Osteoblast (primary cell): Measurements from ENCODE around the gene KRT15. TPM values are rescaled to one million over a fixed set of nuclear protein-coding genes. Genes with fewer than 3 reads are reported as not detected.
A peak's percentile ranks its signal among the peaks of the same experiment; 100 is the strongest.

Experiments used
- DNase-seq: peaks from one replicate; pipeline ENCODE4 v3.0.0; 2011; ENCODE audit warnings: low spot score, mixed read lengths; ENCODE audit not compliant: insufficient read length; ENCODE audit errors: missing footprints
- H2AFZ ChIP-seq: 2 replicates; pipeline ENCODE4 v1.6.0; 2011; ENCODE audit warnings: mild to moderate bottlenecking, low read length
- H3K27ac ChIP-seq: 2 replicates; pipeline ENCODE4 v1.5.1; 2011; ENCODE audit warnings: mild to moderate bottlenecking, low read depth, low read length, moderate library complexity
- H3K27me3 ChIP-seq: 2 replicates; pipeline ENCODE4 v1.6.0; 2012; ENCODE audit warnings: mild to moderate bottlenecking, control low read depth, inconsistent platforms, low read length, moderate library complexity; ENCODE audit not compliant: insufficient read depth
- H3K36me3 ChIP-seq: 2 replicates; pipeline ENCODE4 v1.5.1; 2011; ENCODE audit warnings: mild to moderate bottlenecking, low read length, control low read depth, moderate library complexity; ENCODE audit not compliant: insufficient read depth
- H3K4me1 ChIP-seq: 2 replicates; pipeline ENCODE4 v1.5.1; 2011; ENCODE audit warnings: mild to moderate bottlenecking, low read length, control low read depth, moderate library complexity; ENCODE audit not compliant: insufficient read depth
- H3K4me2 ChIP-seq: 2 replicates; pipeline ENCODE4 v1.6.0; 2011; ENCODE audit warnings: mild to moderate bottlenecking, low read length; ENCODE audit not compliant: insufficient read depth
- H3K4me3 ChIP-seq: fragments of 200-600 bp; sonication (generic); 3 replicates; pipeline ENCODE4 v1.5.1; 2012; ENCODE audit warnings: mild to moderate bottlenecking, low read length, inconsistent platforms; ENCODE audit not compliant: insufficient read depth
- H3K79me2 ChIP-seq: 2 replicates; pipeline ENCODE4 v1.6.0; 2012; ENCODE audit warnings: mild to moderate bottlenecking, low read length, control low read depth, inconsistent platforms; ENCODE audit not compliant: insufficient read depth
- H3K9me3 ChIP-seq: 2 replicates; pipeline ENCODE4 v1.5.1; 2011; ENCODE audit warnings: low read depth, low read length, control low read depth
- H4K20me1 ChIP-seq: 2 replicates; pipeline ENCODE4 v1.6.0; 2012; ENCODE audit warnings: mild to moderate bottlenecking, low read length, control low read depth; ENCODE audit not compliant: insufficient read depth
- CTCF ChIP-seq: IDR thresholded peaks from 2 replicates; pipeline ENCODE4 v1.5.1; 2011; ENCODE audit warnings: mild to moderate bottlenecking, low read depth, low read length, moderate library complexity; ENCODE audit errors: extremely low read depth
- total RNA-seq: library from RNA; depleted of rRNA; stranded (reverse); fragments of >200 nt; gene quantifications from 2 replicates; pipeline ENCODE4 v1.2.3, GENCODE V29; 2012

KRT15 gene
- total RNA-seq, 1 donor = 0.72 TPM

GRCh38 chr17:41510251-41511065 is 8.2 kb downstream of the KRT15 start:
- DNase-seq = no peak
- Histone ChIP-seq H3K4me3 (no peak overlapping the region), H2AFZ (no peak overlapping the region), H3K4me1 (no peaks in the 10 kb centered on the region), H3K27me3 (no peaks in the 10 kb centered on the region), H3K4me2 (no peak overlapping the region), H3K27ac (no peak overlapping the region), H3K9me3 (no peaks in the 10 kb centered on the region), H3K36me3 (no peaks in the 10 kb centered on the region), H3K79me2 (no peaks in the 10 kb centered on the region), H4K20me1 (no peaks in the 10 kb centered on the region)
- no peak for TF ChIP-seq CTCF

- peaks cover 8% of the 10 kb centered on the region for H3K4me1 ChIP-seq
- H3K4me2 ChIP-seq = no peak overlapping the region
- H3K4me3 ChIP-seq = no peak overlapping the region
- H3K36me3 ChIP-seq = no peaks in the 10 kb centered on the region
- no peak for TF ChIP-seq CTCF
- H3K9me3 ChIP-seq = no peaks in the 10 kb centered on the region
- H3K27ac ChIP-seq = no peak overlapping the region
- no peak overlapping the region for H2AFZ ChIP-seq
- H4K20me1 ChIP-seq = no peaks in the 10 kb centered on the region
- DNase-seq = peak; percentile 76
- H3K79me2 ChIP-seq = no peaks in the 10 kb centered on the region
- no peaks in the 10 kb centered on the region for H3K27me3 ChIP-seq
These were observed 11.3 kb downstream of the KRT15 start for GRCh38 chr17:41507315-41507880.

GRCh38 chr17:41505809-41506767 is 12.6 kb downstream of the KRT15 start:
- no peak overlapping the region for H3K4me2 ChIP-seq
- no peaks in the 10 kb centered on the region for H3K36me3 ChIP-seq
- no peak overlapping the region for H3K27ac ChIP-seq
- no peaks in the 10 kb centered on the region for H3K27me3 ChIP-seq
- H3K4me1 ChIP-seq = peaks cover 8% of the 10 kb centered on the region
- TF ChIP-seq CTCF = no peak
- H3K4me3 ChIP-seq = no peak overlapping the region
- no peaks in the 10 kb centered on the region for H3K9me3 ChIP-seq
- no peaks in the 10 kb centered on the region for H3K79me2 ChIP-seq
- no peaks in the 10 kb centered on the region for H4K20me1 ChIP-seq
- no peak for DNase-seq
- no peak overlapping the region for H2AFZ ChIP-seq
